Activated B cell treated with CpG ODN at 0.5 μM for 24 hours (primary cell): ENCODE measurements around the gene RTF1. TPM values are rescaled to one million over a fixed set of nuclear protein-coding genes. Genes with fewer than 3 reads are reported as not detected.
"Not testable (repeated sequence)": the region's sequence is repeated elsewhere in the genome, so short reads cannot be mapped to it uniquely, and the experiment has no call there.

Experiments
- ATAC-seq: fragments of 200-7000 bp; cut with Tn5 transposase; one replicate; pipeline ENCODE4 v1.10.0; 2021; ENCODE audit warnings: low read depth, mild to moderate bottlenecking, moderate library complexity
- CTCF ChIA-PET: fragments of 350-600 bp; sonication (Branson Sonifier 250); formaldehyde crosslinking; loops from one replicate; lab custom pipeline; 2021; ENCODE audit warnings: antibody characterized with exemption; lab: Charles Lee
- POLR2A ChIA-PET: fragments of 350-600 bp; sonication (Branson Sonifier 250); formaldehyde crosslinking; loops from one replicate; lab custom pipeline; 2021; ENCODE audit warnings: antibody characterized with exemption; lab: Charles Lee
- DNase-seq: peaks from one replicate; pipeline ENCODE4 v3.0.0; 2022
- H3K27ac Mint-ChIP-seq: one replicate; pipeline ENCODE4 v1.8.0; 2020; ENCODE audit warnings: mixed read lengths
- H3K27me3 Mint-ChIP-seq: one replicate; pipeline ENCODE4 v1.8.0; 2021; ENCODE audit warnings: mixed read lengths
- H3K36me3 Mint-ChIP-seq: one replicate; pipeline ENCODE4 v1.8.0; 2021; ENCODE audit warnings: low read depth, mixed read lengths
- H3K4me1 Mint-ChIP-seq: one replicate; pipeline ENCODE4 v1.8.0; 2021; ENCODE audit warnings: mixed read lengths
- H3K4me3 Mint-ChIP-seq: one replicate; pipeline ENCODE4 v1.8.0; 2020; ENCODE audit warnings: mild to moderate bottlenecking, mixed read lengths
- H3K9me3 Mint-ChIP-seq: one replicate; pipeline ENCODE4 v1.8.0; 2020; ENCODE audit warnings: mixed read lengths
- intact Hi-C: fragments of 100-400 bp; cut with micrococcal nuclease; formaldehyde crosslinking; loops from one replicate; pipeline ENCODE4 v1.15.1; 2024
- total RNA-seq: library from RNA; stranded (reverse); gene quantifications from 2 replicates; pipeline ENCODE4 v1.2.3, GENCODE V29; 2022
- TF ChIP-seq, protein P1 (sequence below): fragments of 200-600 bp; IDR thresholded peaks from one replicate; pipeline ENCODE4 v1.8.0; 2022; ENCODE audit warnings: antibody characterized with exemption, mild to moderate bottlenecking

RTF1 gene
- total RNA-seq: 37.2 and 38.0 TPM in 2 replicates

DNA sequence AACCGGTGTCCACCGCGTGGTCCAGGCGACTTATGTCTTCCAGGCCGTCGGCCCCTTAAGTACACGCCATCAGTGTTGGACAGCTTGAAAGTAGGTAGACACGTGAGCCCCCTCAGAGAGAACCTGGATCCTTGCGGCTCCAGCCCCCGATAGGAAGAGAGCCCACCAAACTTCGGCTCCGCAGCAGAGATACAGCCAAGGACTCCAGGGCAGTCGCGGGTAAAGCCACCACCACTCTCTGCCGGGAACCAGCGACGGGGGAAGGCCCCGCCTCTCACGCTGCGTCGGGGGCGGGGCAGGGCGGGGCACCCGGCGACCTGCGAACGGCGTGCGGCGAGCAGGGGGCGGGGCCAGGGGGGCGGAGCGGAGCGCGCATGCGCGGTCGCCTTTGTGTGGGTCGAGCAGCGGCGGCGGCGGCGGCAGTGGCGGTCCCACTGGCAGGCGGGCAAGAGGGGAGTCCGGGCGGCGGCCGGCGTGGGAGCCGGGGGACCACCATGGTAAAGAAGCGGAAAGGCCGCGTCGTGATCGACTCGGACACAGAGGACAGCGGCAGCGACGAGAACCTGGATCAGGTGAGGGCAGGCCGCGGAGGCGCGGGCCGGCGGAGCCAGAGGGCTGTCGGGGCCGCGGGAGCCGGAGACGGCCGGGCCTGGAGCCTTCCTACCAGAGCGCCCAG, at the start of gene RTF1:
Gene RTF1, plus strand, starts transcription at position 354 of the 676 bp plus-strand sequence. Its CDS starts 21 bp downstream, at position 375.
- H3K27ac Mint-ChIP-seq: peak within 1 kb of the TSS; percentile 92
- DNase-seq (peak; percentile 100), ATAC-seq (peak; percentile 96)
- CTCF ChIA-PET: no interaction called here
- peaks cover 10% of the 10 kb centered on the region for H3K36me3 Mint-ChIP-seq
- no peaks in the 10 kb centered on the region for H3K27me3 Mint-ChIP-seq
- intact Hi-C loops: loop anchor here (1.0 to 5.0 kb wide), 6 partner anchors 15 to 302 kb away; partner anchors contain the start of genes CHP1, ITPKA, NDUFAF1 and NUSAP1
- POLR2A ChIA-PET: interaction anchor here (0.6 to 0.9 kb wide), 3 partner anchors 9 to 186 kb away, joined by 3 read pairs; partner anchors contain the start of gene CHP1
- no peaks in the 10 kb centered on the region for H3K9me3 Mint-ChIP-seq
- H3K4me3 Mint-ChIP-seq: peak within 1 kb of the TSS; percentile 95
- H3K4me1 Mint-ChIP-seq: peaks cover 43% of the 10 kb centered on the region
- TF ChIP-seq, protein P1, sequence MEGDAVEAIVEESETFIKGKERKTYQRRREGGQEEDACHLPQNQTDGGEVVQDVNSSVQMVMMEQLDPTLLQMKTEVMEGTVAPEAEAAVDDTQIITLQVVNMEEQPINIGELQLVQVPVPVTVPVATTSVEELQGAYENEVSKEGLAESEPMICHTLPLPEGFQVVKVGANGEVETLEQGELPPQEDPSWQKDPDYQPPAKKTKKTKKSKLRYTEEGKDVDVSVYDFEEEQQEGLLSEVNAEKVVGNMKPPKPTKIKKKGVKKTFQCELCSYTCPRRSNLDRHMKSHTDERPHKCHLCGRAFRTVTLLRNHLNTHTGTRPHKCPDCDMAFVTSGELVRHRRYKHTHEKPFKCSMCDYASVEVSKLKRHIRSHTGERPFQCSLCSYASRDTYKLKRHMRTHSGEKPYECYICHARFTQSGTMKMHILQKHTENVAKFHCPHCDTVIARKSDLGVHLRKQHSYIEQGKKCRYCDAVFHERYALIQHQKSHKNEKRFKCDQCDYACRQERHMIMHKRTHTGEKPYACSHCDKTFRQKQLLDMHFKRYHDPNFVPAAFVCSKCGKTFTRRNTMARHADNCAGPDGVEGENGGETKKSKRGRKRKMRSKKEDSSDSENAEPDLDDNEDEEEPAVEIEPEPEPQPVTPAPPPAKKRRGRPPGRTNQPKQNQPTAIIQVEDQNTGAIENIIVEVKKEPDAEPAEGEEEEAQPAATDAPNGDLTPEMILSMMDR: no peak

DNA sequence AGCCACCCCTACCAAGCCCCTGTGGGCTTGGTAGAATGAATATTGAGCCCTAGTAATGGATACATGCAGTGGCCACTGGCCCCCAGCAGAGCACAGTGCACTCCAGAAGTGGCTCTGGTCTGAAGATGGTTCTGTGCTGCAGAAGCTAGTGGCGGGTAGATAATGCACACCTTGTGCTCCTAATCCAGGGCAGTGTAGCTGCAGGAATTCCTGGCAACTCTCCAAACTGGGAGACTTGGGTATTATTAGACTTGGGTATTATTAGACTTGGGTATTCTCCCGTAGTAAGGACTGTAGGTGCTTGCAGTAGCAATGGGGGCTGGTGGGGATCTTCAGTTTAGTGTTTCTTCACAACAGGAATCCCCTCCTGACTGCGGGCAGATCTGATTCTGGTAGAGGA, 49.5 kb upstream of the RTF1 start:
- peaks cover 4% of the 10 kb centered on the region for H3K36me3 Mint-ChIP-seq
- TF ChIP-seq, protein P1: no peak
- ChIA-PET CTCF (no interaction called here), POLR2A (no interaction called here)
- ATAC-seq: no peak
- H3K27me3 Mint-ChIP-seq: no peaks in the 10 kb centered on the region
- DNase-seq: no peak
- intact Hi-C loops: no loop called here
- H3K9me3 Mint-ChIP-seq: no peaks in the 10 kb centered on the region
- H3K27ac Mint-ChIP-seq: no peak overlapping the region
- no peaks in the 10 kb centered on the region for H3K4me1 Mint-ChIP-seq
- no peak overlapping the region for H3K4me3 Mint-ChIP-seq

DNA sequence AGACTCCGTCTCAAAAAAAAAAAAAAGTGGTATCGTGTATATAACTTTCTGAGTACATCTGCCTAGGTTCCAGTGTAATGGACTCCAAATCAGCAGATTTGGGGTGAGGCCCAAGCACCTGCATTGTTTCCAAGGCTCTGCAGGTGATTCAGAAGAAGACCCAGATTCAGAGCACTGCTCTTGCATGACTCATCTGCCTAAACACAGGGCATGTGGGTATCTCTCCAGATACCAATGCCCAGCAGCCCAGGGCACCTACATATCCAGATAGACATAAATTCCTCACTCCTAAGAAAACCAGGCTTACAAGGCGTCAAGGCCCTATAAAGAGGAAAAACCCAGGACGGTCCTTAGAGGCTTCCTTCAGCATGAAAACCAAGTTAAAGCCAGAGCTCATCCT, 38.9 kb upstream of the RTF1 start:
- DNase-seq (no peak), ATAC-seq (no peak)
- TF ChIP-seq, protein P1: no peak
- Mint-ChIP-seq H3K4me3 (no peak overlapping the region), H3K36me3 (peaks cover 7% of the 10 kb centered on the region), H3K27me3 (no peaks in the 10 kb centered on the region), H3K27ac (no peak overlapping the region), H3K9me3 (no peaks in the 10 kb centered on the region), H3K4me1 (no peaks in the 10 kb centered on the region)
- intact Hi-C loops: no loop called here
- CTCF ChIA-PET: no interaction called here
- POLR2A ChIA-PET: interaction anchor here (0.6 kb wide), 1 partner anchor 86 kb away, joined by 3 read pairs; no protein-coding TSS in a partner anchor

DNA sequence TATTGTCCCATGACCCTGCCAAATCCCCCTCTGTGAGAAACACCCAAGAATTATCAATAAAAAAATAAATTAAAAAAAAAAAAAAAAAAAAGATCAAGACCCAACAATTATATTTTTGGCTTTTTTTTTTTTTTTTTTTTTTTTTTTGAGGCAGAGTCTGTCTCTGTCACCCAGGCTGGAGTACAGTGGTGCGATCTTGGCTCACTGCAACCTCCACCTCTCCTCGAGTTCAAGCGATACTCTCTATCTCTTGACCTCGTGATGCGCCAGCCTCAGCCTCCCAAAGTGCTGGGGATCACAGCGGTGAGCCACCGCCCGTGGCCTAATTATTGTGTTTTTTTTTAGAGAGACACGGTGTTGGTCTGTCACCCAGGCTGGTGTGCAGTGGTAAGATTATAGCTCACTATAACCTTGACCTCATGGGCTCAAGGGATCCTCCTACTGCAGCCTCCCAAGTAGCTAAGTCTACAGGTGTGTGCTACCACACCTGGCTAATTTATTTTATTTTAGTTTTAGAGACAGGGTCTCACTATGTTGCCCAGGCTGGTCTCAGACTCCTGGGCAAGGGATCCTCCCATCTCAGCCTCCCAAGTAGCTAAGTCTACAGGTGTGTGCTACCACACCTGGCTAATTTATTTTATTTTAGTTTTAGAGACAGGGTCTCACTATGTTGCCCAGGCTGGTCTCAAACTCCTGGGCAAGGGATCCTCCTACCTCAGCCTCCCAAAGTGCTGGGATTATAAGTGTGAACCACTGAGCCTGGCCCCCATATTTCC, 32.7 kb upstream of the RTF1 start:
- H3K9me3 Mint-ChIP-seq, H3K4me1 Mint-ChIP-seq, DNase-seq, H3K27me3 Mint-ChIP-seq, ATAC-seq, CTCF ChIA-PET, intact Hi-C loops, H3K4me3 Mint-ChIP-seq, POLR2A ChIA-PET, H3K27ac Mint-ChIP-seq: not testable (repeated sequence)
- H3K36me3 Mint-ChIP-seq: peaks cover 27% of the 10 kb centered on the region

GRCh38 chr15:41387646-41388045, 29.2 kb upstream of the RTF1 start:
- ChIA-PET CTCF (interaction anchor here (1.0 kb wide), 1 partner anchor 78 kb away, joined by 3 read pairs; no protein-coding TSS in a partner anchor), POLR2A (no interaction called here)
- Mint-ChIP-seq H3K27me3 (no peaks in the 10 kb centered on the region), H3K36me3 (peaks cover 41% of the 10 kb centered on the region), H3K4me1 (peaks cover 5% of the 10 kb centered on the region), H3K9me3 (no peaks in the 10 kb centered on the region), H3K4me3 (no peak overlapping the region), H3K27ac (no peak overlapping the region)
- intact Hi-C loops: no loop called here
- no peak for ATAC-seq
- no peak for DNase-seq
- TF ChIP-seq, protein P1: no peak
